SH-SY5Y (cell line): Measurements from ENCODE around the gene FRA10AC1.

ENCODE experiments used
- GATA2 ChIP-seq: IDR thresholded peaks from 2 replicates; pipeline ENCODE4 v1.6.1; 2011; ENCODE audit warnings: mild to moderate bottlenecking, low read depth, low read length
- GATA3 ChIP-seq: IDR thresholded peaks from 2 replicates; pipeline ENCODE4 v1.6.1; 2011; ENCODE audit warnings: low read depth, mild to moderate bottlenecking, low read length, moderate library complexity

FRA10AC1 gene

GRCh38 chr10:93716766-93717165, 14.4 kb upstream of the FRA10AC1 start:
- TF ChIP-seq GATA2: no peak
- TF ChIP-seq GATA3: no peak

DNA sequence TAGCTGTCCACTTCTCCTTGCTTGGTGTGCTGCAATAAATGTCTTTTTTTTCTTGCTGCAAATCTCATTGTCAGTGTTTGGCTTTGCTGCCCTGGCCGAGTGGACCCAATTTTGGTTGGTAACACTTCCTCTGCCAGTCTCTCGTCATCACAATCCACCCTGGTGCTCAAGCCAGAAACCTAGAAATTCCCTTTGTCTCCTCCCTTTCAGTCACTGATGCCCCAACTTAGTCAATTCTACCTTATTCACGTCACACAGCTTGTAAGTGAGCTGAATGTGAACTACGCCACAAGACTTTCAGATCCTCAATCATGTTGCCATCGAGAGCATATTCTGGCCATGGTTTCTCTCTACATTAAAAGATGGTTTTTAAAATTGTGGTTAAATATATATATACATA, 13.0 kb upstream of the FRA10AC1 start:
- TF ChIP-seq GATA2 (no peak), GATA3 (no peak)

GRCh38 chr10:93712593-93712992, 10.2 kb upstream of the FRA10AC1 start:
- no peak for TF ChIP-seq GATA3
- no peak for TF ChIP-seq GATA2

- TF ChIP-seq GATA3 (no peak), GATA2 (no peak)
These were observed 9.5 kb upstream of the FRA10AC1 start for GRCh38 chr10:93711891-93712290.

DNA sequence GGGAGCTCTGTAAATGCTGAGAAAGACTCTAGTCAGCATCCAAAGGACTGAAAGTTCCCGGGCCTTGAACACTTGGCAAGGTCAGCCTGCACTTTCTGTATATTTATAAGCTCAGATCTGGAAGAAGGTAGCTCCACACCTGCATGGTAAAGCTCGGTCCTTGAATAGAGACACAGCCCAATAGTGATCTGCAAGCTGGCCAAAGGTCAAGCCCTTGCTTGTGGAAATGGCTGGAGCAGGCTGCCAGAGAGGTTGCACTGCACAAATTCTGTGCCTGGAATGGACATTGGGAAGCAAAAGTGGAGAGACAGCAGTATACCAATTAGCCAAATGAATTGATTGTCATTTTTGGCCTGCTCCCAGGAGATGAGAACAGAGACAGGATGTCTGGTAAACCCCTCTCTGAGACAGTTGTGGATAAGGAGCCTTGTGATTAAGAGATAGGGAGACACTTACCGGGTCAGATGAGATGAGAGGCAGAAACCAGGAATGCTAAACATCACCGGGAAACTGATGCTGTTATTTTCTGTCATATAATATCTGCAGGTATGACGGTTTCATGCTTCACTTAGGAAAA, 8.0 kb upstream of the FRA10AC1 start:
- TF ChIP-seq GATA3 (no peak), GATA2 (peak; percentile 76)

GRCh38 chr10:93707623-93708022, 5.2 kb upstream of the FRA10AC1 start:
- TF ChIP-seq GATA3: no peak
- TF ChIP-seq GATA2: no peak

- TF ChIP-seq GATA2: no peak
- TF ChIP-seq GATA3: no peak
These were observed 2.1 kb upstream of the FRA10AC1 start for GRCh38 chr10:93704451-93704850.

DNA sequence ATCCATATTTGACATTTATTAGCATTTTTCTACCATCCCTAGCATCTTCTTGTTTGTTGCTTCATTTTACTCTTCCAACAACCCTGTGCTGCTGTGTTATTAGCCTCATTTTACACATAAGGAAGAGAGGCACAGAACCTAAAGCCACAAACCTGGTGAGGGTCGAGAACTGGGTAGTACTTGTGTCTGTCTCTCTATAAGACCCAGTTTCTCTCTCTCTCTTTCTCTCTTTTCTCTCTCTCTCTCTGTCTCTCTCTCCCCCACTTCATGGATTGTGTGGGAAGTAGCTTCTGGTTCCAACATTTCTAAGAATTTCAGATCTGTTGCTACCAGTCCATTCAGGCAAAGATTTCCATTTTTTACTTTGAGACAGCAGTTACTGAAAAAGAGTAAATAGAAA, 1.4 kb upstream of the FRA10AC1 start:
- TF ChIP-seq GATA2: no peak
- TF ChIP-seq GATA3: no peak

- TF ChIP-seq GATA2 (no peak), GATA3 (no peak)
These were observed 674 bp upstream of the FRA10AC1 start for GRCh38 chr10:93703066-93703465.

GRCh38 chr10:93701866-93702209, 554 bp downstream of the FRA10AC1 start:
- TF ChIP-seq GATA2 (no peak), GATA3 (no peak)

DNA sequence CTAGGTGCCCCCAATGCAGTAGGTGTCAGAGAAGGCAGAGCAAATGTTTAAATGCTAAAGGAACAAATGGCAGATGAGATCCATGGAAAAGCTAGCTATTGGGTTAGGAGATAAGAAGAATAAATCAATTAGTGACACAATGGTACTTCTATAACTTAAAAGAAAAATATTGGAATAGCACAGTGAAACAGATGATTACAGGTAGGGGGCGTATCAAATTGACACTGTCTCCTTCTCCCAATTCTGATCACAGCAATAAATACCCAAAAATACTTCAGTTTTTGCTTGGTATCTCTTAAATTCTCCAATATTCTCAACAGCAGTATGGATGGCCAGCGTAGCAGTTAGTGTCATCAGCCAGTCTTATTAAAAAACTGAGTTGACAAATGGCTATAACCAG, 5.2 kb downstream of the FRA10AC1 start:
- TF ChIP-seq GATA2: no peak
- no peak for TF ChIP-seq GATA3

DNA sequence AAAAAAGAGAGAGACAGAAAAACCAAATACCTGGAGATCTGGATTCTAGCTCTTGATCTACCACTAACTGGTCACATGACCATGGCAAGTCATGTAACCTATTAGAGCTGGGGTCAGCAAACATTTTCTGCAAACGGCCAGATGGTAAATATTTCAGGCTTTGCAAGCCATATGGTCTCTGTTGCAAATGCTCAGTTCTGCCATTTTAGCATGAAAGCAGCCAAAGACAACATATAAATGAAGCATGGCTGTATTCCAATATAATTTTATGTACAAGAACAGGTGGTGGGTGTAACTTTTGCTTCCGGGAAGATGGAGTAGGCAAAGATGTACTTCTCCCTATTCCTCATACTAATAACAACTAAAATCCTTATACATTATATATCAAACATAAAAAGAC, 6.7 kb downstream of the FRA10AC1 start:
- TF ChIP-seq GATA2: no peak

DNA sequence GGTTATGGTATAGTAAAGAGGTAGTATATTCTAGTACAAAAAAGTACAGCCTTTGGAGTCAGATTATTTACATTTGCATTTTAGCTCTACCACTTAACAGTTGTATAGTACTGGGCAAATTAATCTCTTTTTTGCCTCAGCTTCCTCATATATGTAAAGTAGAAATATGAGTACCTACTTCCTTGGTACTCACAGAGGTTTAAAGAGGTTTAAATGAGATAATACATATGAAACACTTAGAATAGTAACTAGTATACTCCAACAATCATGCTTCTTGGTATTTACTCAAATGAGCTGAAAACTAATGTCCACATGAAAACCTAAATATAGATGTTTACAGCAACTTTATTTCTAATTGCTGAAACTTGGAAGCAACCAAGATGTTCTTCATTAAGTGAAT, 14.7 kb downstream of the FRA10AC1 start:
- TF ChIP-seq GATA2 (no peak), GATA3 (no peak)

DNA sequence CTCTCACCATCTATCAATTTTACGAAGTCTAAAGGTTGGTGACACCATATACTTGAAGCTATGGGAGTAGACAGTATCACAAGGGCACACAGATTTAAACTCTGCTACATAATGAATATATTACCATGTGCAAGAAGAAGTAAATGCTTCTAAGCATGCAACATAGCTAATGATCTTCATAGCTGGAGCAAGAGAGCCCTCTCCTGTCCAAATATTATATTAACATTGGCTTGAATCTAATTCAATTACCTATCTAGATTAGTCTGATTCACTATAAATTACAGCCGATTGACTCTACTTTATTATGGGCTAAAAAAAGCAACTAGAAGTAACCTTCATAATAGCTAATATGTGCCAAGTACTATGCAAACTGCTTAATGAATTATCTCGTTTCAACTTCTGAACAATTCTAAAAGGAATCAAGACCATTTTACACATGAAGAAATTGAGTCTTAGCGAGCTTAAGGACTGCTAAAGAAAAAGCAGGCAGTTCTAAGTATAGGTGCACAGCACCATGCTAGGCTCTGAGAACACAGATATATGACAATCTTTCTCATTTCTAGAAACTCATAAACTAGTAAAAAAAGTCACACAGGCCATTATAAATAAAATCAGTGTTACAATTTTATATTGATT, 21.9 kb downstream of the FRA10AC1 start:
- TF ChIP-seq GATA2: no peak
- no peak for TF ChIP-seq GATA3

DNA sequence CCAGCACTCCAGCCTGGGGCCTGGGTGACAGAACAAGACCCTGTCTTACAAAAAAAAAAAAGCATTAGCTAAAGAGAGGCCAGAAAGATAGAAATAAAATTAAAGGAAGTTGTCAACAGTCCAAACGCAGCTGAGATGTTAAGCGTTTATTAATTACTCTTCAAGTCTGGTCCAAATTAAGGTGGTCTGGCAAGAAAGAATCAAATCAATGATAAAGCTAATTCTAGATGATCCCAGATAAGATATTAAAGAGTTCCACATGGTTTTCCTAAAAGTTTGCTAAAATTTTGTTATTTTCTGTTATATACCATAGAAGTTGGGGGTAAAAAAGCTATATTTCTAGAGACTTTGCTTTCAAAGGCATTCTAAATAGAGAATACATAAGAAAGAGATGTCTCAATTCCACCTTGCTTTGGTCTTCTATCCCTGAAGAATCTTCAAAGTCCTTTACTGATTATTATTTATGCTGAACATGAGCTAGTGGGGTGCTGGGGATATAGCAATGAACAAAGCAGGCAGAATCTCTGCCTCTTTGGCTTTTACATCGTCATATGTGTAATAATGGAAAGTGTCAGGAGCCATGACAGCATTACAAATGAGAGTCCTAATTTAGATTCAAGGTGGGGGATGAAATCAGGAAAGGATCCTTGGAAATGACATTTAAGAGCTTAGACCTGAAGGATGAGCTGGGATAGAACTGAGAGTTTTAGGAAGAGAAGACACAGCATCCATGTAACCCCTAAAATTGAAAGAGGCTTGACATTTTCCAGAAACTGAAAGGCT, 23.4 kb downstream of the FRA10AC1 start:
- no peak for TF ChIP-seq GATA2
- TF ChIP-seq GATA3: peak; percentile 40; the same call in 1 of the 2 replicates

DNA sequence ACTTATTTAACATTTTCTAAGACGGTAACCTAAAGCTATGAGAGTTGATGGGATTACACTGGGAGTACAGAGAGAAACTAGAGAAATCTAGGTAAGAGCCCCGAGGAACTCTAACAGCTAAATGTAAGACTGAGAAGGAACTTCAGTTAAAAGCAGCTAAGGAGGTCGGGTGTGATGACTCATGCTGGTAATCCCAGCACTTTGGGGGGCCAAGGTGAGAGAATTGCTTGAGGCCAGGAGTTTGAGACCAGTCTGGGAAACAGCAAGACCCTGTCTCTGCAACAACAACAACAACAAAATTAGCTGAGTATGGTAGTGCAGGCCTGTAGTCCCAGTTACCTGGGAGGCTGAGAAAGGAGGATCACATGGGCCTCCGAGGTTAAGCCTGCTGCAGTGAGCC, 24.0 kb downstream of the FRA10AC1 start:
- no peak for TF ChIP-seq GATA2
- no peak for TF ChIP-seq GATA3
